Adrenal gland (tissue), 5 donors: ENCODE data around the gene POLR2J.
"Not testable (repeated sequence)": the region's sequence is repeated elsewhere in the genome, so short reads cannot be mapped to it uniquely, and the experiment has no call there.

Experiments
- CTCF ChIP-seq, 6 experiments: fragments of 450-650 bp in 4 of 6; fragments of 200-600 bp in 2 of 6; sonication (generic) in 1 of 6; IDR thresholded peaks; 1 replicate in 5 of 6; 2 replicates in 1 of 6; pipeline versions ENCODE4 v1.5.1 to v1.8.0; 2016 to 2021; ENCODE audit warnings: antibody characterized with exemption in 6 of 6, mild to moderate bottlenecking in 2 of 6, moderate library complexity in 1 of 6
- POLR2A ChIP-seq, 2 donors: fragments of 450-650 bp; IDR thresholded peaks; one replicate each; pipeline ENCODE4 v1.6.1; 2017; ENCODE audit warnings: antibody characterized with exemption in 2 of 2, mild to moderate bottlenecking in 2 of 2, moderate library complexity in 1 of 2
- donor health status: DM: no; HTN: no; CAD: no.

- not testable (repeated sequence) for TF ChIP-seq CTCF, POLR2A (IDR thresholded peaks at IDR 0.05)
These were observed 4.6 kb downstream of the POLR2J start for GRCh38 chr7:102474116-102474515.
